Smooth muscle cell of the brain vasculature (primary cell): ENCODE results near the gene KAZN.
"Not testable (repeated sequence)": the region's sequence is repeated elsewhere in the genome, so short reads cannot be mapped to it uniquely, and the experiment has no call there.

Experiments
- DNase-seq: peaks from one replicate; pipeline ENCODE4 v3.0.0-alpha.2; 2012; ENCODE audit warnings: low read depth, low spot score

KAZN gene

DNA sequence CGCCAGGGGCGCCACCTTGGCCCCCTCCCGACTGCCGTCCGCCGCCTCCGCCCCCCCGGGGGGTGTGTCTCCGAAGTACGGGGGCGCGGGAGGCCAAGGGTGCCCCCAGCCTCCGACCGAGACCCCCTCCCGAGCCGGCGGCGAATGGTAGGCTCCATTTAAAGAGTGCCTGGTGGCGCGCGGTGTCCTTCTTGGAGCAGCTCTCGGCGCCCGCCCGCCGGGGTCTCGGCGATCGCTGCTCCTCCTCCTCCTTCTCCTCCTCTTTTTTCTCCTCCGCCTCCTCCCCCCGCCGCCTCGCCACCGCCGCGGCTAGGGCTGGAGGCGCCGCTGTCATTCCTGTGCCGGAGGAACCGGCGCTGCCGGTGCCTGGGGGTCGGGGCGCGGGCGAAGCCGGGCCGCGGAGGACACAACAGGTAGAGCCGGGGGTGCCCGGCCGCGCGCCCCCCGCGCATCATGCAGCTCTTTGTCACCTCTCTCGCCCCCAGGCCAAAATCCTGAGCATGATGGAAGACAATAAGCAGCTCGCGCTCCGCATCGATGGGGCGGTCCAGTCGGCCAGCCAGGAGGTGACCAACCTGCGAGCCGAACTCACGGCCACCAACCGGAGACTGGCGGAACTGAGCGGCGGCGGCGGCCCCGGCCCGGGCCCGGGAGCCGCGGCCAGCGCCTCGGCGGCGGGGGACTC, at the start of gene KAZN:
TSS of gene KAZN (plus strand) at position 188 of the 685 bp plus-strand sequence.
- DNase-seq, result no peak

DNA sequence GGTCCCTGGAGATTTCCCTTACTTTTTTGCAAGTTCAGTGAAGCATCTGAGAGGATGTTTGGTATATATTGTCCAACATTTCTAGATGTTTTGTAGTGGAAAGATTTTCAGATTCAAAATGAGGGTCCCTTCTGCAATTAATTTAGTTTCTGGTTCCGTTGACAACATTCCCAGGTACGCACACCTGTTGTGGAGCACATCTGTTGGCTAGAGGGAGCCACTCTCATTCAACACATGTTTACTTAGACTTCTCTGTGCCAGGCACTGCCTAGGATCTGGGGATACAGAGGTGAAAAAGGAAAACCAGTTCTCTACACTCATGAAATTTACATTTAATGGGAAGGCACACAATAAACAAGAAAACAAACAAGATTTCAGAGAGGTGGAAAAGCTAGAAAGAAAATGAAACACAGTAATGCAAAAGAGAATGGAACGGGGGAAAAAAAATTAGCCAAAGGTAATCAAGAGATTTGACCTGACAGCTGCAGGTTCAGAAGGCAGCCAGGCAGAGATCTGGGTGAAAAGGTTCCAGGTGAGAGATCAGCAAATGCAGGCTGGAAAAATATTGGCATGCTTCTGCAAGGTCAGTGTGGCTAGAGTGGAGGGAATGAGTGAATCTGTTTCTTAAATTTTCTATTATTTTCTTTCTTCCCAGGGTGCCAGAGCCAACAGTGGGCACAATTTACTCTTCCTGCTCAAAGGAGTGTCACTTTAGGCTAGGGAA, 48.4 kb upstream of the KAZN start:
- DNase-seq, result no peak

DNA sequence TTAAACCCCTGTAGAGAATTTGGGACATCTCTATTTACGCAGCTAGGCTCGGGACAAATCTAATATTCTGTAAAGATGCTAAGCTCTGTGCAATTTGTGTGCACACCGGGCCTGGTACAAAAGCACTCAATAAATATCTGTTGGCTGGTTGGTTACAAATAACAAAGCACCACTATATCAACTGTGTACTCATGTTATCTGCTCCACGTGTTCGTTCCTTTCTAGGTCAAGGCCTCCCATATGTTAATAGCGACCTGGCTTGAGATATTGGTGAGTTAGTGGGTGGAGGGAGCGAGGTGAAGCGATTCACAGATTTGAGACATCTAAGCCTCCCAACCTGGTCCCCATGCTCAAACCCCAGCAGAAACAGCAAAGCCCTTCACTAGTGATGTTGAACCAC, 47.1 kb upstream of the KAZN start:
- no peak for DNase-seq

DNA sequence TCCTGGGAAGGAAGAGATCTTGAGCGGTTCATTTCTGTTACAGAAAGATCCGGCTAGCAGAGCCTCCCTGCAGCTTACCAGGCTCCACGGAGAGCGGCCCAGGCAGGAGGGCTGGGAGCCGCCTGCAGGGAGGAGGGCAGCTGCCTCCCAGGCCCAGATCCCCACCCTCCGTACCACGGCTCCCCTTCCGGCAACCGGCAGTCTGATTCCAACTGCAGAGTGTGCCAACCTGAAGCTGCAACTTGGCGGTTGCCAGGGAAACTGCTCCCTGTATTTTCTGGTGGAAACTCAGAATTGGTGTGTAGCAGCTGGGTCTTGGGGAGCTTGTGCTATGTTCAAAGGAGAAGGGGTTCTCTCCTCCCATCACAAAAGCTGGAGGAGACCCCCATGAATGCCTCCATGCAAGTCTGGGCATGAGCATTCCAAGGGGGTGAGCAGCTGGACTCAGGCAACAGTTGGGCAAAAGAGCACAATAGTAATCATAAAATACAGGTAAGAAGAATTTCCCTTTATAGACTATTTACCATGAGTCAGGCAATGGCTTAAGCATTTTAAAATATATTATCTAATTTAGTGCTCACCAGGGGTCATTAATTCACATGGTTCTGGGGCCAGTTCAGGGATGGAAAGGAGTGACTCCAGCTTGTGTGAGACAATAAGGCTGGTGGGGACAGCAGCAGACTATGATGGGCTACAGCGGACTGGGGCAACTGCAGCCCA, 46.1 kb upstream of the KAZN start:
- no peak for DNase-seq

DNA sequence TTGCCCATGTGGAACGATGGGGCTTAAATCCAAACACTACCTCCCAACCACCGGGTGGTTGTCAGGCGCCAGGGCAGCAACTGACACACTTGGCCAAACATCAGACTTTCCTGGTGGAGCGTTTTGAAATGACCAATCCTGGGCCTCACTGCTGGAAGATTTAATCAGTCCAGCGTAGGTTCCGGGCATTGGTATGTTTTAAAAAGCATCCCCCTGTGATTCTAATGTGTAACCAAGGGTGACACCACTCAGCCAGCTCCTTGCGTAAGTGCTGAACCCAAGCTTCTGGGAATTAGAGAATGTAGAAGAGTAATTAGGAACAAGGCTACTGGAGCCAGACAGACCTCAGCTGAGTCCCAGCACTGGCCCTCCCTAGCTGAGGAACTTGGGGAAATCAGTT, 44.8 kb upstream of the KAZN start:
- no peak for DNase-seq

DNA sequence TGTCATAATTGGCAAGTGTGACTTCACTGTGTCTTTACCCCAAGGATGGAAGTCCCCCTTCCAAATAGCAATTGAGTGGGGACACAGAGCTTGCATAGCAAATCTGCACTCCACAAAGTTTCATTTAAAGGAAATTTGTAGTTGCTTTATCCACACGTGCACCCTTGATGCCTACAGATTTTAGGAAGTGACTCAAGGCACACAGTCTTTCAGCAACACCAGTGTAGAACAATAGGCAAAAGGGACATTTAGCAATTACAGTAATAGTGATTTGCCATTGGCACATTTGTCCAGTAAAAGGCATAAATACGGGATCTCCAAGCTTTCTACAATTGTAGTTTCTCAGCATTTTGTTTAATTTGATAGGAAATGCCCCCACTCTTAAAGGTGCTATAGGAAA, 43.4 kb upstream of the KAZN start:
- DNase-seq, result no peak

GRCh38 chr1:14561014-14561693, 37.3 kb upstream of the KAZN start:
- DNase-seq, result no peak

DNA sequence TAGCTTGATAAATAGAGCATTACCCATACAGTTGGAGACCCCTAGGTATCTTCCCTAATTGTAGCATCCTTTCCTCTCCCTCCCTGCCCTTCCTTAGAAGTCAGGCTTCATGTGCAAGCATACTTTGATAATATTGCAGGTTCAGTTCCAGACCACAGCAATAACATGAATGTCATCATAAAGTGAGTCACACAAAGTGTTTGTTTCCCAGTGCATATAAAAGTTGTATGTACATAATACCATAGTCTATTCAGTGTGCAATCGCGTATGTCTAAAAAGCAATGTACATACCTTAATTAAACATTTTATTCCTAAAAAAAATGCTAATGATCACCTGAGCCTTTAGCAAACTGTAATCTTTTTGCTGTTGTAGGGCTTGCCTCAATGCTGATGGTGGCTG, 33.4 kb upstream of the KAZN start:
- no peak for DNase-seq

- no peak for DNase-seq
Observed at GRCh38 chr1:14567056-14567455, 31.4 kb upstream of the KAZN start.

- no peak for DNase-seq
Observed at GRCh38 chr1:14567903-14568302, 30.6 kb upstream of the KAZN start.

- no peak for DNase-seq
Observed at GRCh38 chr1:14568716-14569355, 29.6 kb upstream of the KAZN start.

DNA sequence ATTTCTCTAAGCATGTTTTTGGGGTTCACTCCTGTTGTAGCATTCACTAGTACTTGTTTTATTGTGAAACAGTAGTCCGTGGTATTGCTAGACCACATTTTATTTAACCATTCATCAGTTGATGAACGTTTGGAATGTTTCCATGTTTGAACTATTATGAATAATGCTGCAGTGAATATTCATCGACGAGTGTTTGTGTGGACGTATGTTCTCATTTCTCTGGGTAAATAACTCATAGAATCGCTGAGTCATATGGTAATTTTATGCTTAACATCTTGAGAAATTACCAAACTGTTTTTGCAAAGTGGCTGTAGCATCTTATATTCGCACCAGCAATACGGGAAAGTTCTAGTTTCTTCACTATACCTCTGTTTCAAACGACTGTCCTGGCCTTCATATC, 28.0 kb upstream of the KAZN start:
- DNase-seq, result no peak

DNA sequence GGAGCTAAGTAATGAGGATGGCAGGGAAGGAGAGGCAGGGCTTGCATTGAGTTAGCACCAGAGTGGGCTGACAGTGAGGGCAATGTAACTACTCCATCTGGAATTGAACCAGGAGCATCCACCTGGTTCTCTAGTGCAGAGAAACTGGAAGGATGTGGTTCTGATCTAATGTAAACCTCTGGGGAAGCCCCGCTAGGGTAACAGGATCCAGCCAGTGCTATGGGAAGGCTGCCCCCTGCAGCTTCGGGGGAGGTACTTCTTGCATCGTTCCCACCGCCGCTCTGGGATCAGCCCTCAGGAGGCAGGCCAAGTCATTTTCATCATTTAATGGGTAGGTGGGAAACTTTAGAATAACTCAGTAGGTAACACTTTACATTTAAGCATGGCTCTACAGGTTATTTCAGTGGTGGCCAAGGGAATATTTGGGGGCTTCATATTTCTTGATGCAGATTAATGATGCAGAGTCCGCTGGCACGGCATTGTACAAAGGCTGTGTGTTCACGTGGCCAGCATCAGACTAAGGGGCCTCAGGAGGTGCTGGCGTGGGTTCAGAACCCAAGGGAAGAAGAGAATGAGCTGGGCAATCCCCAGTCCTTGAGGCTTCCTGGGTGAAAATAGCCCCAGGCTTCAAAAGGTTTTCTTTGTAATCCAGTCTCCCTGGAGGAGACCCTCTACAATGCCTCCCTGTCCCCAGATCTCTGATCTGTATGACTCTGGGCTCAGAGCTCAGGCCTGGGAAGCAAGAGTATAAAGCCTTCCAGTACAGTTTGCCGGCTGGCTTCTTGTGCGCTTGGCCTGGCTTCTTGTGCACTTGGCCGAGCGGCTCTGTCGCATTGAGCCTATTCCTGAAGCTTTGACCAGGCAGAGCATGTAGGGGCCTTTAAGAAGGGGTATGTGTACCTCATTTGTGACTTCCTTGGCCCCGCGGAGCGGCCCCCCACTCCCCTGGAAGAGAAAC, 26.4 kb upstream of the KAZN start:
- no peak for DNase-seq

DNA sequence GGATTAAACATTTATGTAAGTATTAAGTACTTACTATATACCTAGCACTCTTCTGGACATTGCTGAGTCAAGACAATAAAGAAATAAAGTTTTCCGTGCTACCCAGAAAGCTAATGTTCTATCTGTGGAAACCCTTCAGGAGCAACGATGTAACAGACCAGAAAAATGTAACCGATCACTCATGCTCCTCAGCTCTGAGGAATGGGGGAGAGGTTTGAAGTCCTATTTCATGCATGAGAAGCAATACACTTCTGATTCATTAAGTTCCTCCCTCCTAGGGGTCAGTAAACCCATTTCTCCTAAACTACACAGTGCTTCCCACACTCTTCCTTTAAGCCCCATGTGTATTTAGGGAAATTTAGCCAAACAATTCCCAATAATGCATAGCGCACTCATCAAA, 25.6 kb upstream of the KAZN start:
- DNase-seq, result no peak

GRCh38 chr1:14576155-14576554, 22.3 kb upstream of the KAZN start:
- DNase-seq, result no peak

DNA sequence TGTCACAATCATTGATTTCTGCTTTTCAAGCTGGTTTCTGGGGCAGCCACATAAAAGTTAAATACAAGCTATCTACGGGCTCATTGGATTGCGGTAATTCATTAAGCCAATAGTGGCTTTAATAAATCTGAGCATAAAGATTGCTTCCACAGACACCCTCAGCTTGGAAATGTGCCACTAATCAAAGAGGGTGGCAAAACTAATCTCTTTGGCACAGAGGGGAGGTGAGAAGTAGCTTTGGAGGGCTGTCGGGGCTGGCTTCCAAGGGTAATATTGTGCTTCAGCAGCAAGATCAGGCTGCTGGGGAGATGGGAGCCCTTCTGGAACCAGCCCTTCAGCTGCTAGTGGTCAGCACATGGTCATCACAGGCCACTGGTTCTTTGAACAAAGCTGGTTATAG, 21.2 kb upstream of the KAZN start:
- no peak for DNase-seq

GRCh38 chr1:14578156-14578555, 20.3 kb upstream of the KAZN start:
- DNase-seq, result no peak

DNA sequence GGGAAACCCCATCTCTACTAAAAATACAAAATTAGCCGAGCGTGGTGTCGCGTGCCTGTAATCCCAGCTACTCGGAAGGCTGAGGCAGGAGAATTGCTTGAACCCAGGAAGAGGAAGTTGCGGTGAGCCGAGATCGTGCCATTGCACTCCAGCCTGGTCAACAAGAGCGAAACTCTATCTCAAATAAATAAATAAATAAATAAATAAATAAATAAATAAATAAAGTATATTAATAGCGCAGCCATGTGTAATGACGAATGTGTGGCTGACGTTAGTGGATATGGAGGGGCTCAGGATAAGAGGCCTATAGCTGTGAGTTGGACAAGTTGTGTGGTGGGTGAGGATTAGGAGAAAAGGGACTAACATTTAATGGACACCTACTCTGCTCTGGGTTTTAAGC, 18.2 kb upstream of the KAZN start:
- DNase-seq, result not testable (repeated sequence)

GRCh38 chr1:14580986-14581385, 17.5 kb upstream of the KAZN start:
- DNase-seq, result no peak

DNA sequence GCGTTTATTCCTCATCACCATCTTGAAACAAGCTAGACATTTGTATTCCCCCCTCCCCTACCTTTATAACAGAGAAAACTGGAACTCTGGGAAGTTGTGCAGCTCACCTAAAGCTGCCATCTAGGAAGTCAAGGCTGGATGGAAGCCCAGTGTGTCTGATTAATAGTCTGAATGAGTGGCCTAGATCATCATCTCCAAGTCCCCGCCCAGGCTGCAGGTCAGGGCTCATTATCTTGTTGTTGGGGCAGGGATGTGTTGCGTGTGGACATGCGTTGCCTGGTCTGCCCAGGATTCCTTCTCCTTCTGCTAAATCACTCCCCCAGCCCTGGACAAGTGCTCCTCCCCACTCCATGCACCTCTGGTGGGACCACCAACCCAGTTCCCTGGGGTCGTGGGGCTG, 14.7 kb upstream of the KAZN start:
- DNase-seq, result no peak

- no peak for DNase-seq
Observed at GRCh38 chr1:14585728-14586127, 12.8 kb upstream of the KAZN start.
